Right lobe of liver (tissue), 6 donors: Measurements from ENCODE around the gene TMEM187. TPM values are rescaled to one million over a fixed set of nuclear protein-coding genes. Genes with fewer than 3 reads are reported as not detected.

Source experiments
- ATAC-seq, 4 donors: fragments of 200-7000 bp; cut with Tn5 transposase; one replicate each; pipeline ENCODE4 v1.9.1; 2020; ENCODE audit warnings: mild to moderate bottlenecking in 4 of 4, moderate library complexity in 4 of 4
- DNase-seq, 3 donors: peaks; one replicate each; pipeline ENCODE4 v3.0.0-alpha.2; 2020
- H3K27ac ChIP-seq, 3 donors: fragments of 200-600 bp; one replicate each; pipeline ENCODE4 v1.8.0; 2022
- H3K27me3 ChIP-seq, 2 donors: fragments of 200-600 bp; one replicate each; pipeline ENCODE4 v1.8.0; 2022
- H3K36me3 ChIP-seq, 4 donors: fragments of 200-600 bp; sonication (generic) in 1 of 4; one replicate each; pipeline versions ENCODE4 v1.5.1 to v1.8.0; 2017 to 2022; ENCODE audit warnings: control low read depth in 1 of 4
- H3K4me1 ChIP-seq, 4 donors: fragments of 200-600 bp; sonication (generic) in 1 of 4; one replicate each; pipeline versions ENCODE4 v1.5.1 to v1.8.0; 2017 to 2022; ENCODE audit warnings: control low read depth in 1 of 4
- H3K4me3 ChIP-seq, 3 donors: fragments of 200-600 bp; one replicate each; pipeline ENCODE4 v1.8.0; 2022
- H3K9me3 ChIP-seq, 4 donors: fragments of 200-600 bp; sonication (generic) in 1 of 4; one replicate each; pipeline versions ENCODE4 v1.5.1 to v1.8.0; 2017 to 2022; ENCODE audit warnings: control low read depth in 1 of 4
- CTCF ChIP-seq, 4 donors: fragments of 200-600 bp in 3 of 4; fragments of 450-650 bp in 1 of 4; IDR thresholded peaks; one replicate each; pipeline versions ENCODE4 v1.5.1 to v1.8.0; 2016 to 2022; ENCODE audit warnings: antibody characterized with exemption in 4 of 4, mild to moderate bottlenecking in 2 of 4
- POLR2A ChIP-seq: fragments of 450-650 bp; IDR thresholded peaks from one replicate; pipeline ENCODE4 v1.6.1; 2017; ENCODE audit warnings: antibody characterized with exemption, mild to moderate bottlenecking
- WGBS: methylation state at CpG from one replicate; pipeline ENCODE4 v1.1.6; 2018; ENCODE audit warnings: low coverage, low lambda C conversion rate; ENCODE audit not compliant: insufficient coverage; ENCODE audit errors: missing lambda C conversion rate; 5-methylcytosine and 5-hydroxymethylcytosine counted together
- intact Hi-C, 2 donors: fragments of 100-400 bp; cut with DNase I; formaldehyde crosslinking; loops; one replicate each; pipeline versions ENCODE4 v1.11.2 to v1.14.1; 2022
- total RNA-seq, 6 experiments: library from RNA; depleted of rRNA in 2 of 6; stranded (reverse); fragments of >200 nt in 2 of 6; fragmentation: NEBNext Ultra II Directional in 3 of 6; extraction: Animal tissue kit (Norgen Biotek cat#: 25700) in 3 of 6; gene quantifications; one replicate each; pipeline versions ENCODE4 v1.1.0 to v1.2.4, GENCODE V29; 2016 to 2023
- donor health status: DM: no; HTN: yes; CAD: no.
- donor health status: DM: no; HTN: no; CAD: no.
- donor health status: DM: no; HTN: no; CAD: no.
- donor health status: DM: no; HTN: yes; CAD: no.
- donor health status: DM: no; HTN: yes; CAD: no.

TMEM187 gene
- total RNA-seq, 6 experiments from 2014 or later = 3.8 to 10.3 (median 5.9) TPM

GRCh38 chrX:153989973-153990655 is 17.6 kb downstream of the TMEM187 start:
- H3K36me3 ChIP-seq = no peaks in the 10 kb centered on the region
- intact Hi-C loops = no loop called here
- ATAC-seq (no peak), DNase-seq (no peak)
- no peaks in the 10 kb centered on the region for H3K27me3 ChIP-seq
- no peak overlapping the region for H3K4me3 ChIP-seq
- peaks cover 0 to 7% (median under 1%) of the 10 kb centered on the region in 4 donors for H3K4me1 ChIP-seq
- no peak for TF ChIP-seq CTCF (IDR thresholded peaks at IDR 0.05)
- no peak for TF ChIP-seq POLR2A
- H3K9me3 ChIP-seq = no peaks in the 10 kb centered on the region
- 78% methylated on average over 3 of the region's 14 CpGs for WGBS
- H3K27ac ChIP-seq = no peak overlapping the region

GRCh38 chrX:153991013-153991580 is 18.5 kb downstream of the TMEM187 start:
- Histone ChIP-seq H3K27ac (no peak overlapping the region), H3K36me3 (no peaks in the 10 kb centered on the region), H3K4me3 (no peak overlapping the region), H3K4me1 (peaks cover 0 to 3% (median 0%) of the 10 kb centered on the region in 4 donors), H3K9me3 (no peaks in the 10 kb centered on the region), H3K27me3 (no peaks in the 10 kb centered on the region)
- DNase-seq = no peak
- WGBS = 96% methylated on average over 3 of the region's 3 CpGs
- intact Hi-C loops = no loop called here
- TF ChIP-seq POLR2A (no peak), CTCF (IDR thresholded peaks at IDR 0.05) (no peak)
- no peak for ATAC-seq

- Histone ChIP-seq H3K9me3 (no peaks in the 10 kb centered on the region), H3K36me3 (no peaks in the 10 kb centered on the region), H3K27ac (no peak overlapping the region), H3K4me1 (no peaks in the 10 kb centered on the region), H3K27me3 (no peaks in the 10 kb centered on the region), H3K4me3 (no peak overlapping the region)
- ATAC-seq (peak in 2 of 4 donors; percentile 26 to 28), DNase-seq (no peak)
- TF ChIP-seq CTCF (IDR thresholded peaks at IDR 0.05) (no peak), POLR2A (no peak)
- intact Hi-C loops = no loop called here
- 50% methylated on average over 2 of the region's 8 CpGs for WGBS
Measured at GRCh38 chrX:153992180-153992579, 19.6 kb downstream of the TMEM187 start.

GRCh38 chrX:153993079-153993478 is 20.5 kb downstream of the TMEM187 start:
- intact Hi-C loops = no loop called here
- Histone ChIP-seq H3K4me1 (no peaks in the 10 kb centered on the region), H3K4me3 (no peak overlapping the region), H3K27ac (no peak overlapping the region), H3K27me3 (no peaks in the 10 kb centered on the region), H3K9me3 (no peaks in the 10 kb centered on the region), H3K36me3 (no peaks in the 10 kb centered on the region)
- WGBS = 77% methylated on average over 7 of the region's 12 CpGs
- ATAC-seq (no peak), DNase-seq (no peak)
- TF ChIP-seq POLR2A = no peak
- no peak for TF ChIP-seq CTCF (IDR thresholded peaks at IDR 0.05)
